PC-9 (cell line): Measurements from ENCODE around the gene FOXD2.
"Not testable (repeated sequence)": the region's sequence is repeated elsewhere in the genome, so short reads cannot be mapped to it uniquely, and the experiment has no call there.

Experiments
- EZH2 ChIP-seq: fragments of 200-600 bp; sonication (generic); IDR thresholded peaks from 2 replicates; pipeline ENCODE4 v1.8.0; 2017; ENCODE audit warnings: antibody characterized with exemption, low read depth
- TF ChIP-seq, protein P1 (sequence below): fragments of 200-600 bp; sonication (generic); conservative IDR thresholded peaks from 2 replicates; pipeline ENCODE4 v1.6.1; 2017; ENCODE audit warnings: mixed run types, antibody characterized with exemption, mild to moderate bottlenecking, moderate library complexity

DNA sequence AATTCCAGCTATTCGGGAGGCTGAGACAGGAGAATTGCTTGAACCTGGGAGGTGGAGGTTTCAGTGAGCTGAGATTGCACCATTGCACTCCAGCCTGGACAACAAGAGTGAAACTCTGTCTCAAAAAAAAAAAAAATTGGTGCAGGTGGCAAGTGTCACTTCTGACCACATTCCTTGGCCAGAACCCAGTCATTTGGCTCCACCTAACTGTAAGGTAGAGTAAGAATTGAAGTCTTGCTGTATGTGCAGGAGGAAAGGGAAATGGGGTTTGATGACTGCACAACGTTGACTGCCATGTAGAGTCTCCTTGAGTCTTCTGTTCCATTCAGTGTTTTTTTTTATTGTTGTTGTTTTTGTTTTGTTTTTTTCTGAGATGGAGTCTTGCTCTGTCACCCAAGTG lies 16.1 kb downstream of the FOXD2 start:
- TF ChIP-seq, protein P1, sequence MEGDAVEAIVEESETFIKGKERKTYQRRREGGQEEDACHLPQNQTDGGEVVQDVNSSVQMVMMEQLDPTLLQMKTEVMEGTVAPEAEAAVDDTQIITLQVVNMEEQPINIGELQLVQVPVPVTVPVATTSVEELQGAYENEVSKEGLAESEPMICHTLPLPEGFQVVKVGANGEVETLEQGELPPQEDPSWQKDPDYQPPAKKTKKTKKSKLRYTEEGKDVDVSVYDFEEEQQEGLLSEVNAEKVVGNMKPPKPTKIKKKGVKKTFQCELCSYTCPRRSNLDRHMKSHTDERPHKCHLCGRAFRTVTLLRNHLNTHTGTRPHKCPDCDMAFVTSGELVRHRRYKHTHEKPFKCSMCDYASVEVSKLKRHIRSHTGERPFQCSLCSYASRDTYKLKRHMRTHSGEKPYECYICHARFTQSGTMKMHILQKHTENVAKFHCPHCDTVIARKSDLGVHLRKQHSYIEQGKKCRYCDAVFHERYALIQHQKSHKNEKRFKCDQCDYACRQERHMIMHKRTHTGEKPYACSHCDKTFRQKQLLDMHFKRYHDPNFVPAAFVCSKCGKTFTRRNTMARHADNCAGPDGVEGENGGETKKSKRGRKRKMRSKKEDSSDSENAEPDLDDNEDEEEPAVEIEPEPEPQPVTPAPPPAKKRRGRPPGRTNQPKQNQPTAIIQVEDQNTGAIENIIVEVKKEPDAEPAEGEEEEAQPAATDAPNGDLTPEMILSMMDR = not testable (repeated sequence)
- not testable (repeated sequence) for TF ChIP-seq EZH2
